HG02981 (cell line): ENCODE data around the gene MORN1.
"Not testable (repeated sequence)": the region's sequence is repeated elsewhere in the genome, so short reads cannot be mapped to it uniquely, and the experiment has no call there.

Source experiments
- ATAC-seq: cut with Tn5 transposase; IDR thresholded peaks from one replicate; pipeline ENCODE4 v1.9.1; 2021; ENCODE audit warnings: mild to moderate bottlenecking, moderate library complexity; ENCODE audit not compliant: unreplicated experiment

Gene MORN1

GRCh38 chr1:2391041-2391930 is at the start of gene MORN1, which contains the start of gene RER1:
MORN1 (minus strand) TSS chr1:2391554; CDS start chr1:2391533, 21 bp downstream.
RER1 (plus strand) TSS chr1:2391841; CDS start chr1:2395791, 3,950 bp downstream.
- peak; percentile 86 for ATAC-seq

GRCh38 chr1:2440346-2440745 is 49.0 kb upstream of the MORN1 start:
- not testable (repeated sequence) for ATAC-seq

- ATAC-seq, result no peak
Measured at GRCh38 chr1:2439369-2439768, 48.0 kb upstream of the MORN1 start.

DNA sequence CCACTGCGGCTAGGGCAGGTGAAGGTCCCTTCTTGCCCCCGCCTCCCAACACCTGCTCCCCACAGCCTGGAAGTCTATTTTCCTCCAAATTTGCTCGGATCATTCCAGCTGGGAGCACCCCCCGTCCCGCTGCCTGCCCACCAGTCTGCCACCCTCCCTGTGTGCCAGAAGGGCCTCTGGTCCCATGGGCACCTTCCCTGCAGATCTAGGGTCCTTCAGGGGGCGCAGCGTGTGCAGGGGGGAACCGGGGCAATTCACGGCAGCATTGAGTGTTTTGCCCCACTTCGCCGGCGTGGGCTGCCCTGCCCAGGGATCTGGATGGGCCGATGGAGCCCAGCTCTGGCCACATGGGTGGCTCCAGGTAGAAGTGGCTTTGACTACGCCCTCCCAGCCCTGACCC is 47.3 kb upstream of the MORN1 start:
- ATAC-seq, result no peak

- ATAC-seq, result no peak
Measured at GRCh38 chr1:2438038-2438437, 46.7 kb upstream of the MORN1 start.

DNA sequence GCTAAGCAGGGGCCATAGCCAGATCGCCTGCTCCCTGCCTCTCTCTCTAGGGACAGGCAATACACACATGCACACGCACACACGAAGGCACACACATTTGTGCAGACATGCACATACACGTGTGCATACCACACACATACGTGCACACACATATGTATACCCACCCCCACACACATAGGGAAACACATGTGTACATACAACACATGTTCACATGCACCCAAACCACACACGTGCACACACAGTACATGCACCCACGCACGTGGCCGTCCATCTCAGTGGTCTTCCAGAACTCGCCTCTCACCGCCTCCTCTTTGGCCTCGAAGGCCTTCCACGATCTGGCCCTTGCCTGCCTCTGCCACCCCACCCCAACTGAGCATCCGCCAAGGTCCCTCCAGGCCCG is 46.3 kb upstream of the MORN1 start:
- ATAC-seq, result no peak

DNA sequence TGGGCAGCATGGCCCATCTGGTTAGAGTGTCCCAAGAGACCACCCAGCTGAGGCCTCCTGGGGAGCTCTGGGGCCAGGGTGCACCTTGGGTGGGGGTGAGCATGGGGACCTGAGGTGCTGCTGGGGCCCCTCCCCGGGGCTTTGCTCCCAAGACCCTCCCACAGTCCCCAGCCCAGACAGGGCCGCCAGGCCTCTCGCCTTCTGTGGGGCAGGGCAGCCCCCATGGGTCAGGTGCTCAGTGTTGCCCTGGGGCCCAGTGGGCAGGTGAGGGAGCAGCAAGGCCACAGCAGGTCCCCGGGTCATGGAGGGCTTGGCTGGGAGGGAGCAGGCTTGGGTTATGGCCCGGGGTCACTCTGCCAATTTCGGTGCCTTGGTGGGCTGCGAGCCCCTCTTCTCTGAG is 45.5 kb upstream of the MORN1 start:
- no peak for ATAC-seq

- no peak for ATAC-seq
Measured at GRCh38 chr1:2435746-2436355, 44.5 kb upstream of the MORN1 start.

DNA sequence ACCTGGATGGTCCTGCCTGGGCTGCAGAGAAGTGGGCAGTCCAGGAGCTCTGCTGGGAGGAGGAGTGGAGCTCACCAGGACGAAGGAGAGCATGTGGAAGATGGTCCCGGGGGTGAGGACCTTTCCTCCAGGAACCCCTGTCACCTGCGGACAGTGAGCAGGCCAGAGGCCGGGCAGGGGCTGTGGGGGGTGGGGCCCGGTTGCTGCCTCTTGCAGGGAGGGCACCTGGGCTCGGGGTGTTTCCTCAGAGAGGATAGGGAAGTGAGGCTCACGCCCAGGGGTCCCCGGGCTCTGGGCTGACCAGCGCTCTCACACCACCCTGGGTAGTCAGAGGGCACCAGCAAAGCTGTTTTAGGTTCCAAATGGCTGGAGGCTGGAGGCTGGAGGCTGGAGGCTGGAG is 43.7 kb upstream of the MORN1 start:
- ATAC-seq, result no peak

GRCh38 chr1:2433936-2434655 is 42.7 kb upstream of the MORN1 start:
- no peak for ATAC-seq

DNA sequence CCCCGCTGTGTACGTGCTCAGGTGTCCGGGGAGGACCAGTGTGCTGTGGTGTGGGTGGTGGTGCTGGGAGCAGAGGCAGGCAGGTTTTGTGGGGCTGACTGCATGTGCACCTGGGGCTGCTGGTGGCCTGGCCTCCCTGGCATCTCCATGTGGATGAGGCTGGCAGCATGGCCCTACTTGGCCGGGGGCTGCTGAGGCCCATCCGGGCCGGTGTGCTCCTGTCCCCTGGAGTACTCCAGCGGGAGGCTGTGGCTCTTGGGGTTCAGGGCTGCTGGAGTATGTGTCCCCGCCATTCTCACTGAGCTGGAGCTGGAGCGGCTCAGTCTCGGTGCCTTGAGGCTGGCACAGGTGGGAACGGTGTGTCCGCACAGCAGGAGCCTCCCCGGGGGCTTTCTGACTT is 41.8 kb upstream of the MORN1 start:
- no peak for ATAC-seq

DNA sequence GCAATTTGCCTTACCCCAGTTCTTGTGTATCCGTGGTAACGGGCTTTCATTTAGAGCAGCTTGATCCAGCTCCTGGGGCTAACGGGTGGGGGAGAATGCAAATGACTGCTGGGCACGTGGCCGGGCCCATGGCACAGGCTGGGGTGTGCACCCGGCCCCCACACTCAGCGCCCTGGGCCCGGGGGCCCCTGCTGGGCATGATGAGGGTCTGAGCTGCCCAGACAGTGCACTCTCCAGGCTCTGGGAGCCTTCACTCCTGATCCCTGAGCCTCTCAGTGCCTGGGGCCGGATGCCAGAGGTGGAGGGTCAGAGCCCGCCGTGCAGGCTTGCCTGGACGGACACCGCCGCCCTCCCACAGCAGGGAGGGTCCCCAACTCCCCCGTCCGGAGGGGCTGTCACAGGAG is 41.1 kb upstream of the MORN1 start:
- ATAC-seq, result no peak

GRCh38 chr1:2431518-2431917 is 40.2 kb upstream of the MORN1 start:
- ATAC-seq, result no peak

DNA sequence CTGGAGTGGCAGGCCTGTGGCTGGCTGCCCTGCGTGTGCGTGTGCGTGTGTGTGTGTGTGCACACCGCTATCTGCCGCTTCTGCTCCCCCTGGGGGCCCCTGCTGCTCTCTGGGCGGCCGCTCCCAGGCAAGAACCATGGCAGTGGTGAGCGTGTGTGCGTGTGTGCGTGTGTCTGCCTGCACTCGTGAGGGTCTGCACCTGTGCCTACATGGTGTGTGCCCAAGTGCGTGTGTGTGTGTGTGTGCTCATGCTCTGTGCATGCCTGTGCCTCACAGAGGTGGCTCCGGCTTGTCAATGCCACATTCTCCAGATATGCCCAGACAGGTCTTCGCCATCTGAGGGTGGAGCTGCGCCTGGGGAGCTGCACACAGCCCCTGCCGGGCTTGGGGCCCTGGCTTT is 39.7 kb upstream of the MORN1 start:
- no peak for ATAC-seq

DNA sequence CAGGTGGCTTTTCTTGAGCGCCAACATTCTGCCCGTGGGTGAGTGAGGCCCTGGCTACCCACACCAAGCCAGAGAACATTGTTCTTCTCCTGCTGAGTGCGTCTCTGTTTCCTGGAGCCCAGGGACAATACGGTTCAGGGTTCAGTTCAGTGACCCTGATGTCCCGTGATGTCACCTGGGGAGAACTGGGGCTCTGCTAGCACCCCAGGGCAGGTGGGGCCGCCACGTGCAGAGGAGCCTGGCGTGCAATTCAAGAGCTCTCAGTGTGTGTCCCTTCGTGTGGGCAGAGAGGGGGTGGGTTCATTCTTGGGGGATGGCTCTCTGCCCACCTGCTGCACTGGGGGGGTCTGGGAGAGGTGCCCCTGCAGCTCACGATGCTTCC is 39.2 kb upstream of the MORN1 start:
- no peak for ATAC-seq

DNA sequence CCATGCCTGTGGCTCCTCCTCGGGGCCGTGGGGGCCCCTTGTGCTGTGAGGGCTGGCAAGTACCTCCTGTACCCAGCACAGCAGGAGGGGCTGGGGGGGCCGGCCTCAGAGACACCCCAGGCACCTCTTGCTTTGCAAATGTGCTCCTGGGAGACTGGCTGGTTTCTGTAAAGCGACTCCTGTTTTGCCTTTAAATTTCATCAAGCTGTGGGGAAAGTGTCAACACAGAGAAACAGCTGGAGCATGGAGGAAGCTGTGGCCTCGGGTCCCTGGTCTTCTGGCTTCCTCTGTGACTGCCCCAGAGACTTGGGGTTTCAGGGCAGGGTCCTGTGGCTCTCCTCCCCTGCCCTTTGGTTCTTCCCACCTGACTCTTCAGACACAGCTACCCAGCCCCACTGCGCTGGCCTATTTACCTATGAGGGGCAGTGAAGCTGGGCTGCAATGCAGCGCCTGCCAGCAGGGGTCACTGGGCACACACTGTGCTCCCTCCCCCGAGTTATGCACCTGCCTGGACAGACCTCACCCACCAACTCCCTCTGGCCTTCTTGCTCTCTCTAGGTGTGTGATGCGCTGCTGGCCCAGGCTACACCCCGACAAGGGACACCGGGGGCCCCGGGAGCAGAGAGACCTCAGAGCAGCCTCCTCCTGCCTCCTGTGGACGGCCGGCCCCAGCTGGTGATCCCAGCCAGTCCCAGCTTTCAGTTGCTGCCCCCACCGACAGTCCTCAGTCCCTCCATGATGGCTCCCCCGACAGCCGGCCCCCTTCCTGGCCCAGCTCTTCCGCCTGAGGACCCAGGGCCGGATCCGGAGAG is 38.6 kb upstream of the MORN1 start:
- ATAC-seq, result no peak

- no peak for ATAC-seq
Measured at GRCh38 chr1:2428490-2428889, 37.1 kb upstream of the MORN1 start.

- ATAC-seq, result no peak
Measured at GRCh38 chr1:2427976-2428375, 36.6 kb upstream of the MORN1 start.

DNA sequence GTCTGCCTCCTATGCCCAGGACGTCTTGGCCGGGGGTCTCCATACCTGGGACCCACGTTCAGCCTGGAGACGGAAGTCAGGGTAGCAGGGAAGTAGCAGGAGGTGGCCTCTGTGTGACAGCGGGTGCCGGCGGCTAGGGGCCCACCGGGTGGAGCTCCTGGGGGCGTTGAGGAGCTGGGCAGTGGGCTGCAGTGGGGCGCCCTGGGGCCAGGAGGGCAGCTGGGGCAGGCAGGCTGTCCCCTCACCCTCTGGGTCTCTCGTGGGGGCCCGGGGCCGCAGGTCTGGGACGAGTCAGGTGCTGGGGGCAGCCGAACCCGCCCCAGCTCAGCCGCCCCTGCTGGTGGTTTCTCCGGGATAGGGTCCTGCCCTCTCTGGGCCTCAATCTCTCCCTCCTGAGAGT is 35.7 kb upstream of the MORN1 start:
- ATAC-seq, result no peak

- no peak for ATAC-seq
Measured at GRCh38 chr1:2426540-2426939, 35.2 kb upstream of the MORN1 start.

GRCh38 chr1:2425892-2426291 is 34.5 kb upstream of the MORN1 start:
- ATAC-seq, result no peak
